GM20000 (cell line): ENCODE results near the gene CLIC4.
"Not testable (repeated sequence)": the region's sequence is repeated elsewhere in the genome, so short reads cannot be mapped to it uniquely, and the experiment has no call there.

Experiments
- DNase-seq: peaks from one replicate; pipeline ENCODE4 v3.0.0; 2012; ENCODE audit warnings: low spot score
- CTCF ChIP-seq: IDR thresholded peaks from 2 replicates; pipeline ENCODE4 v1.5.1; 2012; ENCODE audit warnings: mild to moderate bottlenecking, control low read depth; ENCODE audit errors: extremely low read depth, missing control alignments

CLIC4 gene

GRCh38 chr1:24773618-24774017 is 28.4 kb downstream of the CLIC4 start:
- TF ChIP-seq CTCF: no peak
- DNase-seq: no peak

GRCh38 chr1:24775348-24775747 is 30.1 kb downstream of the CLIC4 start:
- TF ChIP-seq CTCF: no peak
- no peak for DNase-seq

GRCh38 chr1:24775916-24776315 is 30.7 kb downstream of the CLIC4 start:
- TF ChIP-seq CTCF: no peak

GRCh38 chr1:24776821-24777220 is 31.6 kb downstream of the CLIC4 start:
- DNase-seq: no peak
- TF ChIP-seq CTCF: no peak

More at GRCh38 chr1:24775916-24776315, 30.7 kb downstream of the CLIC4 start:
- DNase-seq: no peak

- DNase-seq: no peak
- no peak for TF ChIP-seq CTCF
These were observed 32.9 kb downstream of the CLIC4 start for GRCh38 chr1:24778141-24778540.

GRCh38 chr1:24779199-24779598 is 34.0 kb downstream of the CLIC4 start:
- not testable (repeated sequence) for DNase-seq

- TF ChIP-seq CTCF: no peak
- no peak for DNase-seq
These were observed 34.6 kb downstream of the CLIC4 start for GRCh38 chr1:24779689-24780464.

- not testable (repeated sequence) for DNase-seq
These were observed 35.4 kb downstream of the CLIC4 start for GRCh38 chr1:24780626-24781025.

GRCh38 chr1:24782689-24783088 is 37.4 kb downstream of the CLIC4 start:
- TF ChIP-seq CTCF: no peak
- DNase-seq: no peak
